Measurements from ENCODE around the gene PGAP3. TPM values are rescaled to one million over a fixed set of nuclear protein-coding genes. Genes with fewer than 3 reads are reported as not detected.

Gene PGAP3
- total RNA-seq, 1 experiment from 2014 or later = 29.0 TPM

- no peak overlapping the region for H3K27ac ChIP-seq (ENCODE audit: insufficient read length, low read depth, low read length)
- no peak overlapping the region for H3K4me2 ChIP-seq (ENCODE audit: insufficient read depth, insufficient read length, low read length)
- no peak overlapping the region for H4K91ac ChIP-seq (ENCODE audit: insufficient read length, low read depth, low read length)
- no peak overlapping the region for H2AK5ac ChIP-seq (ENCODE audit: insufficient read length, low read length)
- Mint-ChIP-seq H3K4me1 (no peaks in the 10 kb centered on the region), H3K9me3 (no peaks in the 10 kb centered on the region), H3K4me3 (no peak overlapping the region), H3K27ac (peak overlapping the region; percentile 53 to 79 (median 55); a peak in 4 of 7 replicates), H3K36me3 (ENCODE audit: insufficient read depth in 1 of 3, low read depth in 3 of 3) (peaks cover 74 to 93% (median 86%) of the 10 kb centered on the region in 3 experiments; a peak in 6 of 7 replicates), H3K27me3 (ENCODE audit: low read depth) (no peaks in the 10 kb centered on the region)
- H4K20me1 ChIP-seq (ENCODE audit: control insufficient read depth, insufficient read depth, insufficient read length) = no peaks in the 10 kb centered on the region
- no peaks in the 10 kb centered on the region for H3K9me3 ChIP-seq (ENCODE audit: control insufficient read depth, low read depth, low read length)
- no peak overlapping the region for H2BK5ac ChIP-seq (ENCODE audit: insufficient read length, low read length)
- no peak overlapping the region for H2BK20ac ChIP-seq (ENCODE audit: low read depth, low read length, poor library complexity, severe bottlenecking)
- H3K23ac ChIP-seq (ENCODE audit: insufficient read length, low read depth, low read length) = no peak overlapping the region
- no peak overlapping the region for H2BK15ac ChIP-seq (ENCODE audit: low read depth, low read length)
- no peaks in the 10 kb centered on the region for H3K4me1 ChIP-seq (ENCODE audit: insufficient read depth, low read length)
- H3K14ac ChIP-seq (ENCODE audit: insufficient read depth, low read length) = no peak overlapping the region
- no peak overlapping the region for H2BK12ac ChIP-seq (ENCODE audit: insufficient read length, low read depth, low read length)
- DNase-seq = peak; percentile 31
- H2BK120ac ChIP-seq (ENCODE audit: low read depth, low read length, poor library complexity, severe bottlenecking) = no peak overlapping the region
- H4K5ac ChIP-seq (ENCODE audit: insufficient read length, low read depth, low read length) = no peak overlapping the region
- H2AFZ ChIP-seq (ENCODE audit: low read length) = no peak overlapping the region
- no peak overlapping the region for H3K56ac ChIP-seq (ENCODE audit: insufficient read length, low read depth, low read length)
- H3K79me1 ChIP-seq (ENCODE audit: insufficient read depth, low read depth, low read length, poor library complexity, severe bottlenecking) = no peaks in the 10 kb centered on the region
- H3T11ph ChIP-seq (ENCODE audit: low read length) = no peak overlapping the region
- no peak overlapping the region for H3K18ac ChIP-seq (ENCODE audit: insufficient read length, low read depth, low read length)
- no peaks in the 10 kb centered on the region for H3K23me2 ChIP-seq (ENCODE audit: insufficient read length, low read depth, low read length, poor library complexity, severe bottlenecking)
- no peak for TF ChIP-seq CTCF (conservative IDR thresholded peaks at IDR 0.05)
- H3K4ac ChIP-seq (ENCODE audit: low read depth, low read length) = no peak overlapping the region
- no peaks in the 10 kb centered on the region for H3K79me2 ChIP-seq (ENCODE audit: insufficient read depth, low read length)
- no peak overlapping the region for H3K9ac ChIP-seq (ENCODE audit: extremely low read depth, insufficient read length, low read length)
- no peak overlapping the region for H4K8ac ChIP-seq (replicated peaks; ENCODE audit: insufficient read length, low read depth, low read length)
- no CpG with 5 or more reads among the region's 18 CpGs for WGBS (ENCODE audit: extremely low coverage, insufficient read length, low lambda C conversion rate)
- no peaks in the 10 kb centered on the region for H3K27me3 ChIP-seq (ENCODE audit: insufficient read depth, low read length)
These were observed 27.7 kb upstream of the PGAP3 start for GRCh38 chr17:39715375-39716072.
